HG02943 (cell line): ENCODE data around the gene BFSP2.
"Not testable (repeated sequence)": the region's sequence is repeated elsewhere in the genome, so short reads cannot be mapped to it uniquely, and the experiment has no call there.

Experiments used
- ATAC-seq: cut with Tn5 transposase; IDR thresholded peaks from one replicate; pipeline ENCODE4 v1.9.1; 2021; ENCODE audit warnings: mild to moderate bottlenecking, low read depth, moderate library complexity; ENCODE audit not compliant: unreplicated experiment

BFSP2 gene

DNA sequence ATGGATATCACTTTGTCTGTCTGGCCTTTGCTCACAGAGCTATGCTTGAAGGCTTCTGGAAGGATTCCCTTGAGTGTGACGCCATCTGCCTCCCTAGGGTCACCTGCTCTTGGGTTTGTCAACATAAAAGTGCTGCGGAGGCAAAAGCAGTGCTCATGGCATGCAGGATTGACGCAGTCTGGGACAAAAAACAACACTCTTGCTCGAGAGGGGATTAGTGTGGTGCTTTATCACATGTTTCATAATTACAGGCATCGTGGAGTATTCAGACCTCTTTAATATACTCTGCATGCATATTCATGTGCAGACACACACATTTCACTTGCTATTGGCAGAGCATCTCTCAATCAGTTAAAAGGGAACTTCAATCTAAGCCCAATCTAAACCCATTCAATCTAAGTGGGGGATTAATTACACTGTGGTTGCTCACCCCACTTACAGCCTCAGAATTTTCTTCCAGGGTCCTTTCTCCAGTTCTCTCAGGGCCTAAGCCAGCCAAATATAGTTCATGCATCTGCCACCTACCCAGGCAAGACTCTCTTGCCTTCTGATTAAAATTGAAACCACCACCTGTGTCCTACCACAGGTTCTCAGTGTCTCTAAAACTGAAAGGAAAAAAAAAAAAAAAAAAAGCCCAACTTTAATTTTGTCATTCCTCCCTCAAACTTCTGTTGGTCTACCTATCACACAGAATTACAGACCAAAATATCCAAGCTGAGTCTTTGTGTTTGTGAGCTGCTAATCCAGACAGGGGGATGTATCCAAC, 75.6 kb downstream of the BFSP2 start:
- peak; percentile 84 for ATAC-seq

DNA sequence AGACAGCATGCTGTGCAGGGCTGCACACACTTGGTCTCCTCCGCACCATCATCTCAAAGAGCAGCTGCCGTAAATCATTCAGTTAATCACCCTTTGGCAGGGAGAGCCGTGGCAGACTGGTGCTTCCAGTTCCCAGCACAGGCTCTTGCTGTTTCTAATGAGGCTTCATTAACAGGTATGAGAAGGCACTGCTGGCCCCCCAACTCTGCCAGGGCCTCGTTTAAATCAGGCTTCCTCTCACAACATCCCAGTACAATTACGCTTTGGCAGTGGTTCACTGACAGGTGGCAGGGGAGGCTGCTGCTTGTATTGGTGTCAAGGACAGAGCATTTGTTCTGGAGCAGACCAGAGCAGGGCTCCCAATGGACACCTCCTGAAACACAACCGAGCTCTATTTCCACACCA, 77.1 kb downstream of the BFSP2 start:
- no peak for ATAC-seq

DNA sequence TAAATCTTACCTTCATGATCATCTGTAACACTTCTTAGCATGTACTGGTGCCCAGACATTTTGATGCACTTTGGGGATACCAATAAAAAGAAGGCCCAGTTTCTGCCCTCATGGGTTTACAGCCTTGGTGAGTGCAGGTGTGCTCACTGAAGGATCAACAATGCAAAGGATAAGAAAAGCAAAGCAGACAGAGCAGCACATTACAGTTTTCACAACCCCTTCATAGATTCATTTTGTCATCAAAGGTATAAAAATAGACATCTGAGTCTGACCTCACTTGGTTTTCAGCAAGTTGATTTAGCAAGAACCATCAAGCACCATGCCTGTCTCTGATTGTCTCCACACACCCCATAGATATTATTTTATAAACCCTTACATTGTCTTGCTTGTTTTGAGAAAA, 77.6 kb downstream of the BFSP2 start:
- ATAC-seq, result no peak

DNA sequence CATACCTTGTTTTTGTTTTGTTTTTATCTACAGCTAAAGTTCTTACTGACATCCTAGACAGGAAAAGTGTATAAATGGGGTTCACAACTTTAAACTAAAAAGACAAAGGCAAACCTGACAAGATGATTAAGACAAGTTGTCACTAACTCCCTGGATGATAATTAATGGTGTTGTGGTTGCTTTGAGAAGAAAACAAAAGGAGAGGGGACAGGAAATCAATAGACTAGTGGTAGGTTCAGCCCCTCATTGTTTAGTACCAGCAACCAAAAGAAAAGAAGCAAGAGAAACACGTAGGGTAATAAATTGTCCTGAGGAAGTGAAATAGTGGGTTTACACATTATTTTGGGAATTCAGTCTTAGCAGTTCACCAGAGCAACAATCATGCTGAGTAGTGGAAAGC, 78.8 kb downstream of the BFSP2 start:
- no peak for ATAC-seq

DNA sequence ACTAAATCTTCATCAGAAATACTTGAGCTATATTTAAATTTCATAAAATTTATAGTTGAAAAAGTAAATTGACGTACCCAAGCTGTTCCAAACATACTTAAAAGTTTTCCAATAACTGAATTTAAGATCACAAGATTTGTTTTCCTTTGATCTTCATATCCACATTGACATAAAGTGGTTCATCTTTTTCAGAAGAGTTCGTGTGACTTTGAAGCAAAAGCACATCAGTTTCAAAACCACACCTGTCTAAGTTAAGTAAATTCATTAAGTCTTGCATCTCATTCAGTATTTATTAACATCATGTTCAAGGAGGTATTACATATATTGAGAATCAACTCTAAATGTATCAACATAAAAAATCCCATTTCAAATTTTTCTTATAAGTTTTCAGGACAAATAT, 79.5 kb downstream of the BFSP2 start:
- no peak for ATAC-seq

DNA sequence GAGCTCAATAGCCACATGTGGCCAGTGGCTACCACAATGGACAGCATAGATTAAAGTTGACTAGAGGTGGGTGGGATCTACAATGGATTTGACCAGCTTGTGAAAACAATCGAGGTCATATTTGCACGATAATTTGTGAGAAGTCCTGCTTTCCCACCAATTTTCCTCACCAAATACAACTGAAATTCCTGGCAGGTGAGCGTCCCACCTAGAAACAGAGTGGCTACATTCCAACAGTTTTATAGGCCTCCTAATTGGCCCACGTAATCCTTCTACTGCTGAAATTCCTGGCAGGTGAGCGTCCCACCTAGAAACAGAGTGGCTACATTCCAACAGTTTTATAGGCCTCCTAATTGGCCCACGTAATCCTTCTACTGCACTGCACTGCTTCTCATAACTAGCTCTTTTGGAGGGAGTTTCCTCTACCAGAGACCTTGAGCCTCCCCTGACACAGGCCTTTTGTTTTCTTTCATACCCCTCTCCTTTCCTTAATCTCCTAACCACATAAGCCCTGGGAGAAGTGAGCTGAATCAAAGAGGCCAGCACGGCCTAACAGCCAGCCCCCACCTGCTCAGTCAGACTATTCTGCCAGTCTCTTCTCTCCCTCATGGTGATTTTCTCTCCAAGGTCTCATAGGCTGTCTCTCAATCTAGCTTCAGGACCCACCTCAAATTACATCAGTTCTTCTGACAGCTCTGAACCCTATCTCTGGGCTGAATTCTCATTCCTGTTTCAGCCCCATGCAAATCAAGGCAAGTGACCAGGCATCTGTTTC, 80.2 kb downstream of the BFSP2 start:
- peak; percentile 50 for ATAC-seq

DNA sequence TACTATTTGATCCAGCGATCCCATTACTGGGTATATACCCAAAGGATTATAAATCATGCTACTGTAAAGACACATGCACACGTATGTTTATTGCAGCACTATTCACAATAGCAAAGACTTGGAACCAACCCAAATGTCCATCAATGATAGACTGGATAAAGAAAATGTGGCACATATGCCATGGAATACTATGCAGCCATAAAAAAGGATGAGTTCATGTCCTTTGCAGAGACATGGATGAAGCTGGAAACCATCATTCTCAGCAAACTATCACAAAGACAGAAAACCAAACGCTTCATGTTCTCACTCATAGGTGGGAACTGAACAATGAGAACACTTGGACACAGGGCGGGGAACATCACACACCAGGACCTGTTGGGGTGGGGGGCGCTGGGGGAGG, 82.6 kb downstream of the BFSP2 start:
- ATAC-seq, result not testable (repeated sequence)

DNA sequence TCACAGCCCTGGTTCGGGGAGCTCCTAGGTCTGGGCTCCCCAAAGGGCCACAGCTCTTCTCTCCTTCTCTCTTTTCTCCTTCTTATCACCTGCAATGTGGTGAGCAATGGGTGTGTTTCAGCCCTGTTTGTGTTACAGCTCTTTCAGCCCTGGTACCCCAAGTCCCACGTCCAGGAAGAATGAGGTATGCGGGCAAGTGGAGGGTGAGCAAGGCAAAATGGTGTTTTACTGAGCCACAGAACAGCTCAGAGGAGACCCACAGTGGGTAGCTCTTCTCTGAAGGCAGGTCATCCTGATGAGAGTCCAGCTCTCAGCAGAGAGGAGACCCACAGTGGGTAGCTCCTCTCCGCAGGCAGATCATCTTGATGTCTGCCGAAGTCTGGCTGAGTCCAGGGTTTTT, 86.8 kb downstream of the BFSP2 start:
- ATAC-seq, result no peak

DNA sequence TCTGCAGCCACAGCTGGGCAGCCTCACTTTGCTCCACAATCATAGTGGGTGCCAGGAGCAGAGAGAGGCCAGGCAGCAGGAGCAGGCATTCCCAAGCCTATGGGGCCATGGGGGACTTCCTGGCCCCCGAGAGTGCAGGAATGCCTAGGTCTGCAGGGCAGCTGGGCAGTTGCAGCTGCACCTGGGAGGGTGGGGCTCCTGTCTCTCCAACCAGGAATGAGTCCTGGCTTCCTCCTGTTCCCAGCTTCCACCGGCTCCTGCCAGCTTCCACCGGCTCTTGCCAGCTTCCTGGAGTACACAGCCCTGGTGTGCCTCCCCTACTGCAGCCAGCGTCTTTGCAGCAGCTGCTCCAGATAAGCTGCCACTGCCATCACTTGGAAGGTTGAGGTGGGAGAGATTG, 87.3 kb downstream of the BFSP2 start:
- ATAC-seq, result no peak

DNA sequence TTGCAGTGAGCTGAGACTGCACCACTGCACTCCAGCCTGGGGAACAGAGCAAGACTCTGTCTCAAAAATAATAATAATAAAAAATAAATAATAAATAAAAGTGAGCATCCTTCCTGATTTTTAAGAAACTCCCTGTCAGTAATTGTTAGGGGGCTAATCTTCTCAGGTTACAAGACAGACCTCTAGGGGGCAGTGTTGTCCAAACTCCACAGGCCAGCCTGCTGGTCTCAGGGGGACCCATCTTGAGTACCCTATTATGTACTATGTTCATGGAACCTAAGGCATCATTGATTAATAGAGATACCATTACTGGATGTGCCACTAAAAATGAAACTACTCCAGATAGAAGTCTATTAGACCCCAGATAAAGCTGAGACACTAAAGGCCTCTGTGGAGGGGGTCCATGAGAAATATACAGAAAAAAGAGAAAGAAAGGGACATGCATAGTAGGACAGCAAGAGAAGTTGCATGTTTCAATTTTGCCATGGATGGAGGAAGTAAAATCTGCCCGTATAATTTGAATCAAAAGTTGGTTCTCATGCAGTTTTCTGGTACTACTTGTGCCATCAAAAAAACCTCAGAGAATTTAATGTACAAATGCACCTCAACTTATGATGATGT, 88.2 kb downstream of the BFSP2 start:
- ATAC-seq, result no peak

DNA sequence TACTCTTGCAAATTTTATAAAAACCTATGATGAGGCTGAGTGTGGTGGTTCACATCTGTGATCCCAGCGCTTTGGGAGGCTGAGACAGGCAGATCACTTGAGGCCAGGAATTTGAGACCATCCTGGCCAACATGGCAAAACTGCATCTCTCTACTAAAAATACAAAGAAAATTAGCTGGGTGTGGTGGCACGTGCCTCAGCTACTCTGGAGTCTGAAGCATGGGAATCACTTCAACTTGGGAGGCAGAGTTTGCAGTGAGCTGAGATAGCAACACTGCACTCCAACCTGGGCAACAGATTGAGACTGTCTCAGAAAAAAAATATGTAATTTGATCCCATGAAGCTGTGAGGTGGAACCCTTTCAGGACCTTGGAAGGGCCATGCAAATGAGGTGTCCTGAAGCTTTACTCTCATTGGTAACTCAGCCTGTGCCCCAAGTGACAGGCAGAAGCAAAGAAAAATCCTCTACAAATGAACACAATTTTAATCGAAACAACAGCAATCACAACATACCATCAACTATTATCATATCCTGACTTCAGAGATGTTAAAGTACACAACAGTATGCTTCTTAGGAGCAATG, 89.0 kb downstream of the BFSP2 start:
- no peak for ATAC-seq

DNA sequence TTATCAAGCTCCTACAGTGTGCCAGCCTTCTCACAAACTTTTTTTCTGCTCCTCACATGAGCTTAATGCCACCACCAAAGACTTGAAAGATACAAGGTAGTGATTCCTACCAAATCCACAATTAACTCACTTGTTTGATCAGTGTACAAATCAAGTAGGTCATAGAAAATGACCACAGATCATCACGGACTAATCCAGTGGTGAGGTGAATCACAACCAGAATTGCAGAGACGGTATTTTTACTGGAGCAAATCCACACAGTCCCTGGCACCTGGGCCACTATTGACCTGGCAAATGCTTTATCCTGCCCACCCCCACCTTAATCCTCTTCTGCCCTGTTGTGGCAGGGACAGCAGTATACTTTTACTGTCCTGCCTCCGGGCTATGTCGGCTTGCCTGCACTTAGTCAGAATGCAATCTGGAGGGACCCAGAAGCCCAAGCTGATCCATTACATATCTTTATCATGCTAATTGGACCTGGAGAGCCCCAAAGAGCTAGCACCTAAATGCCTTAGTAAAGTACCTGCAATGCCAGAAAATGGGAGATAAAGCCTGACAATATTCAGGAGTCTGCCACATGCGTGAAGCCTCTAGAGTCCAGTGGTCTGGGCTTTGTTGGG, 89.7 kb downstream of the BFSP2 start:
- no peak for ATAC-seq

DNA sequence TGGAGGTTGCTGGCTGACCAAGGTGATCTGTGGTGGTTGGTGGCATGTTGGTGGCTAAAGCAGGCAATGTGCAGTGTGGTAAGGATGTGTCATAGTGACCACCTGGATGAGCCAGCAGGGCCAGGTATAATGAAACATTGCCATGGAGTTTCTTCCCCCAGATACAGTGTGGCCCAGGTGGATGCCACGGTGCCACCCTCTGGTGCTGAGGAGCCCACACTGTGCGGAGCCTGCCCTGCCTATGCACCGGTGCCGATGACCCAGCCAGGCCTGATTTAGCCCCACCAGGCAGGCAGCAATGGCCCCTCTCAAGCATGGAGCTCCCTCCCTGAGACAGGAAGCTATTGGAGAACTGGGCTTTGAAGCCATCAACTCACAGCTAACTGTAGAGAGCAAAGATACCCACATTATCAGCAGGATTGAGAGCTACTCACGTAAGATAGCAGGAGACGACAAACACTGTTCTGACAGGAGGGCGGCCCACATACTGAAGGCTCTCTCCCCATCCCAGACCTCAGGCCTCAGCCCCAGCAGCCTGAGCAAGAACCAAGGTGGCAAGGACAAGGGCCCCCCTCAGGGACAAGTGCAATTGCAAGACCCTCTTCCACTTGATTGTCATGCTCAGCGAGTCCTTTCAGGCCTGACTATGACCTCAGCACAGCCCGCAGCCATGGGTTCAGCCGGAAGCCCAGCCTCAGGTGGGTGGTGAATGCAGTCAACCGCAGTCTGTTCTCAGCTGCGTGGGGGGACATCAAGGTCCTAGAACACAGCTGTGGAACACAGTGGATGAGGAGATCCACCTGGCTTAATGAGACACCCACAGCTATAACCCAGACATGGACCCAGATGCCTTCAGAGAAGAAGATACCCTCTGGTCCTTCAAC, 90.9 kb downstream of the BFSP2 start:
- ATAC-seq, result peak; percentile 88

DNA sequence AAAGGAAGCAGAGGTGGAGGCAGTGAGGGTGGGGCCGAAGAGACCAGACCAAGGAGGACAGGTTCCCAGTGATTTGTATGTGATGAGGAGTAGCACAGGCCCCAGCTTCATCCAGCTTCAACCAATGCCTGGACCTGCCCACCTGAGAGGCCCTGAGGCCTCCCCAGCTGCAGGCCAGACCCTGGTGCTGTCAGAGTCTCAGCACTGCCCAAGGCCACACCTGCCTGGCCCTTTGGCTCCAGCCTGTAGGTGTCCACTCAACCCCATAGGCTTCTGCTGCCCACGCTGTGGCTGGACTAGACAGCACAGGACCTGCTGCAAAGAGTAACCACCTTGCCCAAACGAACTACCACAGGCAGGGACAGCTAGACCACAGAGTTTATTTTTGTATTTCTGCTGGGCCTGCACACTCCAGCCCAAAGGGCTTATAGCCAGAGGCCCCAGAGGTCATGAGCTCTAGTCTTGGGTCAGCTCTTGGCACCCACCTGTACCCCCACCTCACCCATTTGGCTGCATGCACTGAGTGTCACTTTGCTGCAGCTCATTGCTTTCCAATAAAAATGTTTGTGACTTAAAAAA, 91.7 kb downstream of the BFSP2 start:
- ATAC-seq, result peak; percentile 18

DNA sequence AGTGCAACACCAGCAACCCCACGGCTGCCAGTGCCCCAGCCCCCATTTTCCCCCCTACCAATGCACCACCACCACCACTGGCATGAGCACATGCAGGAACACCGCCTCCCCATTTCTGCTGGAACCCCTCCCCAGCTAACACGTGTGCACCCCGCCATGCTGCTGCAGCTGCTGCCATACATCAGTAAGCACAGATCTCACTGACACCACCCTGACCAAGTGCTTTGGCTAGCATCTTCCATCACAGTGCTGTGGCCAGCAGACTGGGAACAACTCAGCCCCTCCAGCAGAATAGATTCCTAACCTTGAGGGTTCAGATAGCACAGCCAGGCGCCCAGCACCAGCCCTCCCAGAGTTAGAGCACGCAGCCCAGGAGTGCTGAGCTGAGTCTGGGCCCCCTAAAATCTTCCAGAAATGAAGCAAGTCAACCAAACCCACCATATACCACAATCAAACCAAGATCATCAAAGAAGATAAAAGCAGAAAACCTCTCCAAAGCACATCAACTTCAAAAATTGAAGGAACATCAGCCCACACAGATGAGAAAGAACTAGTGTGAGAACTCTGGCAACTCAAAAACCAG, 92.4 kb downstream of the BFSP2 start:
- ATAC-seq, result no peak

DNA sequence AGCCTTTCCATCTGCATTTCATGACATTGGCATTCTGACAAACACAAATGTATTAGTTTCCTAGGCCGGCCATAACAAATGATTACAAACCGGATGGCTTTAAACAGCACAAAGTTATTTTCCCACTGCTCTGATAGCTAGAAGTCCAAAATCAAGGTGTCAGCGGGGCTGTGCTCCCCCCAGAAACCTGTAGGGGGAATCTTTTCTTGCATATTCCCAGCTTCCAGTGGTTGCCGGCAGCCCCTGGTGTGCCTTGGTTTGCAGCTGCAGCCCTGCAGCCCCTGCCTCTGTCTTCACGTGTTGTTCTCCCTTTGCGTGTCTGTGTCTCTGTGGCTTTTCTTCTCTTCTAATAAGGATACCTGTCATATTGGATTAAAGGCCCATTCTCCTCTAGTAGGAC, 94.6 kb downstream of the BFSP2 start:
- ATAC-seq, result no peak

DNA sequence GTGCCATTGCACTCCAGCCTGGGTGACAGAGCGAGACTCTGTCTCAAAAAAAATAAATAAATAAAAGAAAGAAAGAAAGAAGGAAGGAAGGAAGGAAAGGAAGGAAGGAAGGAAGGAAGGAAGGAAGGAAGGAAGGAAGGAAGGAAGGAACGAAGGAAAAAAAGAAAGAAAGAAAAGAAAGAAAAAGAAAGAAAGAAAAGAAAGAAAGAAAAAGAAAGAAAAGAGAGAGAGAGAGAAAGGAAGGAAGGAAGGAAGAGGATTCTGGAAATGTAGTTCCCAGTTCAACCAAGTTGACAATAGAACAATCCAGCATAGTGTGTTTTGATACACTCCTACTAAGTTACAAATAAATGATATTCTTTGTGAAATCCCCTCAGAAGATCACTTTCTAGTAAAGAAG, 102.7 kb downstream of the BFSP2 start:
- not testable (repeated sequence) for ATAC-seq

DNA sequence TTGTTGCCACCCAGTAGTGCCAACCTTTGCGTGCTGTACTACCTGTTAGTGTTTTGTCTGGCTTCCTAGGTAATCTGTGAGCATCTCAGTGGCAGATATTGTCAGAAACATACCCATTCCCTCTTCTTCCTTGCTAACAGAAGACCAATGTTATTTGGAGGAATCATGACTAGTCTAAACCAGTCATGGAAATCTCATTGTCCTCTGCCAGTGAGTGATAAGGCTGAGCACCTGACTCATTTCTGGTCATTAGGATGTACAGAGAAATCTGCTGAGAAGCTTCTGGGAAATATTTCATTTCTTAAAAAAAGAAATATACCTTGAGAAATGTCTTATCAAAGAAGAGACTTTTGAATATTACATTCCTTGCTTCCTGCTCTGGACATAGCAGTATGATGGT, 103.6 kb downstream of the BFSP2 start:
- no peak for ATAC-seq

DNA sequence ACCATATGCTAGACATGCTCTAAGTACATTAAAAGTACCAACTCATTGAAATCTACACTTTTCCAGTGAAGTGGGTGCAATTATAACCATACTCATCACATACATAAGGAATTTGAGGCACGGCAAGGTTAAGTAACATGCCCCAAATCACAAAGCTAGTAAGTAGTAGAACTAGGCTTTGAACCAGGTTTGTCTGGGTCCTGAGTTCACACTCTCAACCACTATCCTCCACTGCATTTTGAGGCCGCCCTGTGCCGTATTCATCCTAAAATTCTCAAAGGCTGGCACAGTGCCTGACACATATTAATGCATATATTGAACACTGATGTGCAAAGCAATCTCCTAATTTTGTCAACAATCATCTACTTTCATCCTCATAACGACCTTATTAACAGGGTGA, 104.9 kb downstream of the BFSP2 start:
- no peak for ATAC-seq
